NCI-H2196 (cell line): ENCODE measurements around the gene KCNQ1.

Source experiments
- DNase-seq: peaks from one replicate; lab custom pipeline; 2025; ENCODE audit not compliant: unreplicated experiment; lab: John Stamatoyannopoulos, UW

The KCNQ1 gene

DNA sequence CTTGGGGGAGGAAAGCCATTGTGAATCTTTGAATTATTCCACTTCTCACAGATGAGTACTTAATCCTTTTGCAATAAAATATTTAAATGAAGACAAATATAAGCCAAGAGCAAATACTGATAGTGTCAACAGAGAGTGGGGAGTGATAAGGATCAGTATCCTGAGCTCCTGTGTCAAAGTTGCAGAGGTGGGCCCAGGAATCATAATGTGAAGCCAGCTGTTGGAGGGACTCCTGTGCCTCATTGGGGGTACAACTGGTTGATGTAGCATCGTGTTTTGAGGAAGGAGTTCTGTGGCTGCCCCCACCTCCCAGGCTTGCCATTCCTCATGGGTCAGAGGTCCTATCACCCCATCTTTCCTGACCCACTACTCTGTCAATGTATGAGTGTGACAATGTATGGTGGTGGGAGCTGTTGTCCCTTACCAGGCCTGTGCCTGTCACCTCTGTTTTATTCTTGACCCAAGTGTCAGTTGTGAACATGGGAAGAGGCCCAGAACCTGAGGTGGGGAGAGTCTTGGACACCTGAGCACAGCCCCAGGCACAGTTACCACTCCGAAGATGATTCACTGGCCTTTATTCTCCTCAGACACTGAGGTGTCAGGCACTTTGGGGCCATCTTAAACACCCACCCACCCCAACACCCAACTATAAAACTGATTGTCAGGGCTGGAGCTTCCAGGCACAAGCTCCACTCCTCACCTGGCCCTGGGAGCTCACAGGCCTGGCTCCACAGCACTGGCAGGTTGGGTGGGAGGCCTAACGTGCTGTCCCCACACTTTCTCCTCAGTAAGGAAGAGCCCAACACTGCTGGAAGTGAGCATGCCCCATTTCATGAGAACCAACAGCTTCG is 216.6 kb downstream of the KCNQ1 start:
- no peak for DNase-seq

DNA sequence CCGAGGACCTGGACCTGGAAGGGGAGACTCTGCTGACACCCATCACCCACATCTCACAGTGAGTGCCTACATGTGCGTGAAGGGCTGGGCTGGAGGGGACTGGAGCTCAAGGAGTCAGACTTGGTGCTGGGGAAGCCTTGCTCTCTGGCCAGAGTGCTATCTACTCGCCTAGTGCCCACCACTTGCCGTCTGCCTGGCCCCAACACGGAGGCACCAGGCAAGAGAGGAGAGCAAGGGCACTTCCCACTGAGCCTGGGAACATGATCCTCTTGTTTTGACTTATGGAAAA is 217.2 kb downstream of the KCNQ1 start:
- DNase-seq = no peak

DNA sequence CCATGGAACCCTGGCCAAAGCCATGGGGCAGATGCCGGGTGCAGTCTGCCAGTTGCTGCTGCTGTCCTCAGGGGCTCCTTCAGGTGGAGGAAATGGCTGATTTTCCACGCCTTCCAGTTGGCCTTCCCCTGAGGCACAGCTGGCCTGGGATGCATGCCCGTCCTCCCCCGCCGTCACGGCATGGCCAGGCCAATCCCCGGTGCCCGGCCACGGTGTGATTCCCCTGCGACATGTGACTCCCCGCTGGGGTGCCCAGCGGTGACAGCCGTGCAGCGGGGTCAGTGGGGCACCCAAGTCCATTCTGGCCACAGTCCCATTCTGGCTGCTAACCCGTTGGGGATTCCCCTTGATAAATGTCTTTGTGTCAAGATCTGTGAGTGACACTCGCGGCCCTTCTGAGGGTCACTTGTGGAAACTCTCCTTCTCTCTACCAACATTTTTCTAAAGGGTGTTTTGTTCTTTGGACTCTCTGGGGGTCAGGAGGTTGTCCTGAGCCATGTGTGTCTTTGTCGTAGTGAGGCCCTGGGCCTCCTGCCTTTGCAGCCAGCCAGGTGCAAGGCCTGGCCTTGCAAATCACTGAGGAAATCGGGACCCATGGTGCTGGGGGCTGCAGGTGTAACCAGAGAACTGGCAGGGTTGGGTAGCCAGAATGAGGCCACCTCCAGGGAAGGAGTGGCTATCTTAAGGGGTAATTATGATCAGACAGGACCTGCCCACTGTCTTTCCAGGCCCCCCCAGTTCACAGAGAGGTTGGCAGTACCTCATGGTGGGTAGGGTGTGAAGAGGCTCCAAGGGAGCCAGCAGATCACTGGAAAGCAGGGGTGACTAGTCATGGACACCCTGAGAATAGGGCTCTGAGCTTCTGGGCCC is 217.9 kb downstream of the KCNQ1 start:
- no peak for DNase-seq

DNA sequence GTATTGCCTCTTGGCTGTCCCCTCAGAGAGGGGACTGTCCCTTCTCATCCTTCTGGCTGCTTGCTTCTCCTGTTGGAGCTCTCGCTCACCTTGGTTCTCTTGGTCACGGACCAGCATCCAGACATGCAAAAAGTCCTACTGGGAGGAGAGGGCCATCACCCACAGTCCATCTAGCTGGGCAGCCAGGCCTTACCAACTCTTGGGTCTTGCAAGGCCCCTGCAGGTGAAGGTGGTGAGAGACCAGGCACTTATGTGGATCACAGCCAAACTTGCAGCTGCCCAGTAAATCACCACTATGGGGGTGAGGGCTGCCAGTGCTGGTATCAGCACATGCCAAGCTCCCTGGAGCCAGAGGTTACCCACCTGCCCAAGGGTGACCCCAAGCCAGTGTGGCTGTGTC is 218.7 kb downstream of the KCNQ1 start:
- DNase-seq = no peak

DNA sequence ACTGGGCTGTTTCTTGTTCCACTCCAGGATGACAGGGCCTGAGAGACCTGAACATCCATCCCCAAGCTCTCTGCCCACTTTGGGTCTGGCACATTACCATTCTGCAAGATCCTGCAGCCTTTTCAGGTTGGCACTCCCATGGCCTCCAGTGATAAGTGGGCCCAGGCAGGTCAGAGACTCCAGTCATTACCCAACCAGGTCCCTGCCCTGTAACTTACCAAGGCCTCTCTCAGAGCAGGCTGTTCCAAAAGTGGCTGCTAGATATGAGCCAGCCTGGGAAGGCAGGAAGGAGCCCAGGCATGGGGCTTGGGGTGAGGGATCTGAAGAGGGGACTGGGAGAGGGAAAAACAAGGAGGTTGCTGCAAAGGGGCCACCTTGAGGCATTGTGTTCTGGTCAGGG is 219.1 kb downstream of the KCNQ1 start:
- no peak for DNase-seq

DNA sequence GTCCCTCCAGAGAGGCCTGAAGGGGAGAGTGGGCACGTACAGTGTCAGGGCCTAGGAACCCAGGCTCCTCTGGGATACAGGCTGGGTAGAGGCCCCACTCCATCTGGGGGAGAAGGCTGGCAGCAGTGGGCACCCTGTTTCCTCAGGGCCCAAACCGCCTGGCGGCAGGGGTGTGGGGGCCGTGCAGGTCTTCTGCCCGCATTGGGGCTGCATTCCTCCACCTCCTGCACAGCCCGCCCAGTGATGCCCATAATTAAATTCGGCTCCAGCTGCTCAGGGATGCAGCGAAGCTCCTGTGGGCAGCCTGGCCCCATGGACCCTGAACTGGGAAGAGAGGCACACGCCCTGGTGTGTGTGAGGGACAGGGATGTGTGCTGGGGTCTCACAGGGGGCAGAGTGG is 219.6 kb downstream of the KCNQ1 start:
- no peak for DNase-seq

DNA sequence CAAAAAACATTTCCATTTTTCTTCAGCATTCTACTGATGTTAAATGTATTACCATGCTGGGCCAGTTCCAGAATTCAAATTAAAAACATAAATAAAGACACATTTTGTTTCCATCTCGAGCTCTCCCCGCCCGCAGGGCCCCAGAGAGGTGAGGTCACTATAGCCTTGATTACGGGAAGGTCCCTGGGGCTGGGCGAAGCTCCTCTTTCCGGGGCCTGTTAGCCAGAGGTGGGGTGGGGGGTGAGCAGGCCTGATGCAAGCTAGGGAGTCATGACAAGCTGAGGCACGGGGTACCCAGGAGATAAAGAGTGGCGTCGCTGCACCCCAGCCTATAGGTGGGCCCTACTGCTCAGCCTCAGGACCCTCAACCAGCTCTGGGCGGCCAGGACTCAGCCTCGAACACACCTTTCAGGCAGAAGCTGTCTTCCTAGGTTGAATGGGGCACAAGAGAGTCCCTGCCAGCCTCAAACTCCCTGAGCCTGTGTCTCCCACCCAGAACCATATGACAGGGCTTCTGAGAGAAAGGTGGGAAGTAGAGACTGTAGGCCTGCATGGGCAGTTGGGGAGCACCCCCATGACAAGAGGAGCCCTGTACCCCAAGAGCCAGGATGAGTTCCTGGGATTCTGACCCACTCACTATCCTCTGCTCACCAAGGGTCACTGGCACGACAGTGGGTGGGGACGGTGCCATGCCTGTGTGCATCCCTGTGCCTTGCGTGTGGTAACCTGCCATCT is 220.2 kb downstream of the KCNQ1 start:
- no peak for DNase-seq

DNA sequence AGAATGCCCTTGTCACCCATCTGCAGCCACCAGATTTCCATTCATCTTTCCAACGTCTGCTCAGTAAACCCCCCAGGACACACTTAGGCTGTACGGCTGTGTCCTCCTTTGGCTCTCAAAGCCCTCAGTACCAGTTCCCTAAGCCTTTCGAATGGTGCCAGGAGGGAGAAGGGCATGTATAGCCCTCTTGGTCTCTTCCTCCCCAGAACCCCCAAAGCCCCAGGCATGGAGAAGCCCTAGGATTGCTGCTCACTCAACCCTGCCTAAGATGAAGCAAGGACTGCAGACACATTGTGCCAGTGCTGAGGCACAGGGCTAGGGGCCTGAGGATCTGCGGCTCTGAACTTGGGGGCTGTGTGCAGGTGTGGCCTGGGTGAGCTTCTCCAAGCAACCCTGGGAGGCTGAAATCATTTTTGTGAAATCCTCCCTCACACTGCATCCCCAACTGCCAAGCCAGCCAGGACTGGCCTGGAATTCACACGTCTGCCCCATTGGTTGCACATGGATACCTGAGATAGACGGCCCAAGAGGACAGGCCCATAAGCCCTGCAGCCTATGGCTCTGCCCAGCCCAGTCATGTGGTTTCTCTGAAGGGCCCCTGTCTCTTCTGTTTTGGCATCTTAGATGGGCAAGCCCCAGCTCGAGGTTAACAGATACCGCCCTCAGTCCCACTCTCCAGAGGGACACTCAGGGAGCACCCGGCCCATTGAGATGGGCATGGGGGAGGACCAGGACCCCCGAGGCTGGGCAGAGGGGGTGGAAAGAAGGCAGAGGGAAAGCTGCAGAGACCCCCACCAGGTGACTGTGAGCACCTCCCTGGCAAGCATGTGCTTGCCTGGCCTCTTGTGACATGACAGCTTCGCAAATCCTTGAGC is 221.0 kb downstream of the KCNQ1 start:
- DNase-seq = no peak

DNA sequence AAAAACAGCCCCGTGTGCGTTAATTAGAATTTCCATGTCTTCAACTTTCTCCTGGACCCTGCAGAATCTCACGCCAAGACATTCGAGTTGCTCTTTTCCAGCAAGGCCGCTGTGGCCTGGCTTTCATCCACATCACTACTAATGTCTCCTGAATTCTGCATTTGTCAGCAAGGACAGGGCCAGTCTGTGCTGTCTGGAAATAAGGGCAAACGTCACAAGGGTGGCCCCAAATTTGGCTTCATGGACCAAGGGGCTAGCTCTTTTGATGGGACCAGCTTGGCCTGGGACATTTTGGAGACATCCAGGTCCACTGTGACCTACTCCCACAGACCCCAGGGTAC is 221.6 kb downstream of the KCNQ1 start:
- no peak for DNase-seq

DNA sequence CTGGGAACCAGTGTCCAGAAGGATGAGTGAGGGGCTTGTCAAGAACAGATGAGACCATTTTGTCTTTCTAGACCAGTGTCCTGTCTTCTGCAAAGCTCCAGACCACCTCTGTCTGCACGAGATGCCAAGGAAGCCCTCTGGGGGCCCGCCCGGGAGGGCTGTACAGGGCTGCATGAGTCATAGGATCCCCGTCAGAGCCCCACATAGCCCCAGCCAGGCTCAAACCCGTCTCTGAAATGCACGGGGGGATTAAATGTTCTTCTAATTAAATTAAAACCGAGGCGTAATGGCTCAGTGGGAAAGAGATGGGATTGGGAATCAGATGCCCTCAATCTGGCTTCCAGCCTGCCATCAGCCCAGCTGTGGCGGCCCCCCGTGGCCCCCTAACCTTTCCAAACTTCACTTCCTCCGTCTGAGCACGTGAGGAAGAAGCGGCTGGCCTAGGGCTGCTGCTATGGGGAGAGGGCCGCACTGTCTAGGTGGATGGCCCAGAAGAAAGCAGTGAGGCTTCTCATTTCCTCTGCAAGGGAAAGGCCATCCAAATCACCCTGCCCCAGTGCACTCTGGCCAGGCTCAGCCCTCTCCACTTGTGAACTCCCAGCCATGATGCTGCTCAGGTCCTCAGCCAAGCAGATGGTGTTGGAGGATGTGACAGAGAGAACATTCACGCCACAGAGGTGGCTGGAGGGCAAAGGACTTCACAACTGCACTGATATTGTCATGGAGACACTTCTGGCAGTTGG is 222.2 kb downstream of the KCNQ1 start:
- no peak for DNase-seq

DNA sequence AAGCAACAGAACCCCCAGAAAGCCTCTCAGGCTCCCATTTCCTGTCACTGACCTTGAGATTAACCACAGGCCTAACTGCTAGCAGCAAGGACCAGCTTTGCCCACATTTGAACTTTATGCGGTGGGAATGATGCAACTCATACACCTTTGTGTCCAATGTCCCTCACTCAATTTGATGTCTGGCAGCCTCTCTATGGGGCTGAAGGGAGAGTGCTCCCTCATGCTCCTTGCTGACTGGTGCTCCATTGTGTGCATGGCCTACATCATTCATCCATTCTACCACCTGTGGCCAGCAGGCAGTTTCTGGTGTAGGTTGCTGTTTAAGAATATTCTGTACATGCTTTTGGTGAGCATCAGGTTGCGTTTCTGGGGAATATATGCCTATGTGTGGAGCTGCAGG is 223.1 kb downstream of the KCNQ1 start:
- DNase-seq = no peak

DNA sequence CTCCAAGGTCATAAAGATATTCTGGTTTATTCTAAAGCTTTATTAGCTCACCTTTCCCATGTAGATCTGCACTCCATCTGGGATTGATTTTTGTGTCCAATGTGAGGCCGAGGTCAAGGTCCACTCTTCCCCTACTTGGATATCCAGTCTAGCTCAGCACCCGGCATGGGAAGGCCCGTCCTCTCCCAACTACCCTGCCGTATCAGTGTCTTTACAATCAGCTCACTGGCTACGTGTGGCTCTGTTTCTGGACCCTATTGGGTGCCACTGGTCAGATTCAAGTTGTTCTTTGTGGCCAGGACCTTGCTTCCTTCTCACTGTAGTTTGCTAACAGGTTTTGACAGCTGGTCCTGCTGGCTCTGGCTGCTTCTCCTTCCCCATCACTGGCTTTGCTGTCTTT is 224.1 kb downstream of the KCNQ1 start:
- no peak for DNase-seq

DNA sequence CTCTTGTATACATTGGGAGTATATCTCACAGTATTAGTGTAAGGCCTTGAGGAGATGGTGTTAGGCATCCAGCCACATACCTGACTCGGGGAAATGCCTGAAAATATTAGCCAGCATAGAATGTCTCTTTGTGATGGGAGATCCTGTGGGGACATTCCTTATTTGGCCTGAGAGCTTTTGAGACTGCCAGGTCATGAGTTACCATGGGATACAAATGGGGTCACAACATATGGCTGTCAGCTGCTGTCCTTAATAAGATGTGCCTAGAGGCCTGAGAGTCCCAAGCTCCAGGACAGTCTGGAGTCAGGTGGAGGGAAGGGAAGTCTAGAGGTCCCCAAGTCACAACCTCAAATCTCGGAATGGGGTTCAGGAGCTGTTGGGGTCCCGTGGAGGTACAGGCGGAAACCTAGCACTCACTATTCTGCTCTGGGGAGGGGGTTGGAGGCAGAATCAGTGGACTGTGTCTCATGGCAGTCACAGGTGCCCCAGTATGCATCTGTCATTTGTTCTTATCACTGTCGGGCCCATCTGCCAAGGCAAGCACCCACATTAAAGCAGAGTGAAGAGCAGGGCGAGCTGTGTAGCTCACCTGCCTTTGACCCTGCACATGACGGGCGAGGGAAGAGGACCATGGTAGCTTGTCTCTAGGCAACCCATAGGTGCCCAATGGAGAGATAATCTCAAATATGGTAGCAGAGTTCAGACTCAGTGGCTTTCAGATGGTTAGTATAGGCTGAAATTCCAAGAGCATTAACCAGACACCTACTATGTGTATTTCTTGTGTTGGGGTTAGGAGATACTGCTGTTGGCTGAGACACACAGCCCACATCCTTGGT is 225.0 kb downstream of the KCNQ1 start:
- DNase-seq = no peak

DNA sequence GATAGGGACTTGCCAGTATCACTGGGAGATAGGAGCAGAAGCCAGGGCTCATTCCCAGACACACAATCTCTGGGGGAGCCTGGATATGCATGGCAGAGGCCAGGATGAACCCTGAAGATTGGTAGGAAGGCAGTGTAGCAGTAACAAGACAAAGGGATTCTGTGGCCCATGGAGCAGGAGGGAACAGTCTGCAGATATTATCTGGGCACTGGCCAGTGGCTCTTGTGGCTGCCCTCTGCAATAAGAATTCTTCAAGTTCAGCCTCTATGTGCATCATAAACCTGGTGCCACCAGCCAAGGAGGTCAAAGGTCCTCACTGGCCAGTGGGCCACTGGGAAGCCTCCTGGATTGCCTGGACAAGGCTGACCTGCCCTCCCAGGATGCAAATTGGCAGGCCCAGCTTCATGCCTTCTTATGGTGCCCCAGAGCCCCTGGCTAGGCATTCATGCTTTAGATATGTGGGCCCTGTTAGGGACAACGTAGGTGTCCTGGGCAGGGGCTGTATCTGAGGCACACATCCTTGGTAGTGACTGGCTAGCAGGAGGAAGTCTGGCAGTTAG is 225.8 kb downstream of the KCNQ1 start:
- no peak for DNase-seq

DNA sequence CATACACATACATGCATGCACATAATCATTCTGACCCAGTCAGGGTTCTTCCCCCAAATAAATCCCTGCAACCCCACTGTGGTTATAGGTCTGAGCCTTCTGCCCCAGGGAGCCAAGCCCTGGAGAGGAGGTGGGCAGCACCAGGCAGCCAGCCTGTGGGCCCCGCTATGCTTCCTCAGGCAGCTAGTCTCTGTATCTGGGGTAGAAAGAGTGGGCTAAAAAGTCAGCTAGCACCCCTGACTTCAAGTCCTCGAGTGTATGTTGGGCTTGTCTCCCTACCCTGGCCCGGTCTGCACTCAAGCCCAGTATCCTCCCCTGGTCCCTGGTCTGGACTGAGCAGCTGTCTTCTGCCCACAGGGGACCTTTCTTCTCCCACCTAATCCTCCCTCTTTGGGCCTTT is 226.9 kb downstream of the KCNQ1 start:
- DNase-seq = no peak

DNA sequence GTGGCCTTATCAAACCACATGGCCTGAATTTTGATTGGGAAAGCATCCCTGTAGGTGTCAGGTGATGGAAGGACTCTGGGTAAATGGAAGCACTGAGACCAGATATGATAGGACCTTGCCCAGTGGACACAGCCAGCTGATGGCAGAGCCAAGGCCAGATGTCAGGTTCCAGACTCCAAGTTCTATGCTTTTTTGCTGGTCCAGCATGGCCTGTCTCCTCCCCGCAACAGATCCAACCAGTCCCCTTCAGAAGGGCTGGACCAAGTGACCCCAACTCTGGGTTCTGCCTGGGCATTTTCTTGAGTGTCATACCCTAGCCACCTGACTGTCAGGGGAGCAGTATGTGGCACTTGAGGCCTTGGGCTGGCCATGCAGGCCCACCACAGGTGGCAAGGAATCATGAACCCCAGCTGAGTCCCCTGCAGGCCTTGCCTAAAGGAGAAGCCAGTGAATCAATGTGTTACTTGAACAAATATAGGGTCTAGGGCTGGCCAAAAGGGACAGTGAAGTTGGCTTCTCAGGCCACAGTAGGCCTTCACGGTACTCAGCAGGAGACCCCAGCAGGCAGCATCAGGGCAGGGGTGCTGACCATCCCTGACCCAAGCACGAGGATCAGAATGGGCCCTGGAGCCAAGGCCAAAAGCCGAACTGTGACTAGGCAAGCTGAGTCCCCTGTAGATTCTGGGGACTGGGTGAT is 227.9 kb downstream of the KCNQ1 start:
- DNase-seq = no peak

DNA sequence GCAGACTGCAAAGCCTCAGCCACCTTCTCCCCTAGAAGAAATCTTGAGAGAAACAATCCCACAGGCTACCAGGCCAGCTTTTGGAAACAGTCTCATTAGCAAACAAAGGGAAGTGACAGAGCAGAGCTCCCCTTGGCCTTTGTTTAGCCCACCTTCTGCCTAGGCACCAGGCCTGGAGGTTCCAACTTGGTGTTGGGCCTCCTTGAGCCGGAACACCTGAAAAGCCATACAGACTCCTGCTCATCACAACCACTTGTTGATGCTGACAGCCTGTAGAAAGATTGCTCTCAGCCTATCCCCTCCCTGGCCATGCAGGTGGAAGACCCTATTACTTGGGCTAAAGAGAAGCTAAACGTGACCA is 228.4 kb downstream of the KCNQ1 start:
- DNase-seq = no peak

DNA sequence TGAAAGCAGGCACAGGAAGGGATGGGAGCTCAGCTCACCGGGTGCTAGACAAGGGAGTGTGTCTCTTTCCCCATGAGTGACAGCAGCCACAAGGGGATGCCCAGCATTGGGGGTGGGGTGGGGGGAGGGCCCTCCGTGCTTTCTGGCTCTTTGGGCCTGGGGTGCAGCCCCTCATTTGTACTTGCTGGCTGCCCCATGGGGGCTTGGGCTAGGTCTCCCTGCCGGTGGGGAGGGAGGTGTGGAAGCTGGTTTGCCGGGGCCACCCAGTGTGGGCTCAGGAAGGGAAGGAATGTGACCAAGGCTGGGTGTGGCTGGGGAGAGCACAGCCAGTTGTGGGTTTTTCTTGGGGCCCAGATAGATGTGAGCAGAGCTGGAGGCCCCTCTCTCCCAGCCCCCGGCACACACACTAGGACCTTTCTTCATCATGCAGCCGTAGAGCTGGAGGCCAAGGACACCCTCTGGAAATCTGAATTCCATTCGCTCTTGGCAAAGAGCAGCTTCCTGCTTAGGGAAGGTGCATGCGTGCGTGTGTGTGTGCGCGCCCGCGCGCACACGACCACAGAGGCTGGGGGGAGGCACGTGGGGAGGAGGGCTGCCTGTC is 229.2 kb downstream of the KCNQ1 start:
- no peak for DNase-seq
